Spleen (tissue), 7 donors: Measurements from ENCODE around the gene MON2.

ENCODE experiments used
- POLR2A ChIP-seq, 3 donors: fragments of 450-650 bp; IDR thresholded peaks; one replicate each; pipeline ENCODE4 v1.5.1; 2017; ENCODE audit warnings: antibody characterized with exemption in 3 of 3, mild to moderate bottlenecking in 1 of 3
- POLR2AphosphoS5 ChIP-seq, 3 donors: sonication (generic); formaldehyde crosslinking; IDR thresholded peaks; one replicate each; pipeline ENCODE4 v1.5.1; 2017; ENCODE audit warnings: antibody characterized with exemption in 3 of 3
- TF ChIP-seq, protein P1 (sequence below), 11 experiments: fragments of 200-600 bp in 7 of 11; fragments of 450-650 bp in 4 of 11; sonication (generic) in 4 of 11; IDR thresholded peaks in 8 of 11; conservative IDR thresholded peaks in 3 of 11; 1 replicate in 7 of 11; 2 replicates in 4 of 11; pipeline versions ENCODE4 v1.4.0 to v1.8.0; 2016 to 2021; ENCODE audit warnings: antibody characterized with exemption in 11 of 11, inconsistent platforms in 4 of 11, mild to moderate bottlenecking in 1 of 11
- donor health status: DM: no; HTN: no; CAD: no; lungs with moderate emphysema.
- donor health status: DM: no; HTN: no; CAD: no.
- donor health status: DM: no; HTN: no; CAD: no.

DNA sequence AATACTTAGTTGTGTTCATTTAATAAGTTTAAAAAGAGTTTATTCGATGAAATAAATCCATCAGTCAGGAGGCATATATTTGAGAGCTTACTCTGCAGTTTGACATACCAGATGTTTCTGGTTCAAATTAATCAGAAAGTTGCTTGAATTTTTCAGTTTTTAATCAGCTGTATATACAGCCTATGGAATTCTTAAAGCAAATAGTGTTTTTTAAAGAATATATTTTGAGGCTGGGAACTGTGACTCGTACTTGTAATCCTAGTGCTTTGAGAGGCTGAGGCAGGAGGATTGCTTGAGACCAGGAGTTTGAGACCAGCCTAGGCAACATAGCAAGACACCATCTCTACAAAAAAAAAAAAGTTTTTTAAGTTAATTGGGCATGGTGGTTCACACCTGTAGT lies 112.1 kb downstream of the MON2 start:
- TF ChIP-seq POLR2AphosphoS5 (IDR thresholded peaks at IDR 0.05) (no peak), POLR2A (IDR thresholded peaks at IDR 0.05) (no peak)
- TF ChIP-seq, protein P1, sequence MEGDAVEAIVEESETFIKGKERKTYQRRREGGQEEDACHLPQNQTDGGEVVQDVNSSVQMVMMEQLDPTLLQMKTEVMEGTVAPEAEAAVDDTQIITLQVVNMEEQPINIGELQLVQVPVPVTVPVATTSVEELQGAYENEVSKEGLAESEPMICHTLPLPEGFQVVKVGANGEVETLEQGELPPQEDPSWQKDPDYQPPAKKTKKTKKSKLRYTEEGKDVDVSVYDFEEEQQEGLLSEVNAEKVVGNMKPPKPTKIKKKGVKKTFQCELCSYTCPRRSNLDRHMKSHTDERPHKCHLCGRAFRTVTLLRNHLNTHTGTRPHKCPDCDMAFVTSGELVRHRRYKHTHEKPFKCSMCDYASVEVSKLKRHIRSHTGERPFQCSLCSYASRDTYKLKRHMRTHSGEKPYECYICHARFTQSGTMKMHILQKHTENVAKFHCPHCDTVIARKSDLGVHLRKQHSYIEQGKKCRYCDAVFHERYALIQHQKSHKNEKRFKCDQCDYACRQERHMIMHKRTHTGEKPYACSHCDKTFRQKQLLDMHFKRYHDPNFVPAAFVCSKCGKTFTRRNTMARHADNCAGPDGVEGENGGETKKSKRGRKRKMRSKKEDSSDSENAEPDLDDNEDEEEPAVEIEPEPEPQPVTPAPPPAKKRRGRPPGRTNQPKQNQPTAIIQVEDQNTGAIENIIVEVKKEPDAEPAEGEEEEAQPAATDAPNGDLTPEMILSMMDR (IDR thresholded peaks at IDR 0.05 in 8 of 11, conservative IDR thresholded peaks at IDR 0.05 in 3 of 11), result no peak
